Measurements from ENCODE around the gene TLK2.

Gene TLK2

GRCh38 chr17:62628831-62629555, 150.4 kb downstream of the TLK2 start:
- H3K4me3 ChIP-seq (ENCODE audit: control insufficient read depth, low read depth, low read length), result peak overlapping the region; percentile 69
- DNase-seq (ENCODE audit: low read depth), result no peak
- no peak for TF ChIP-seq CTCF (IDR thresholded peaks at IDR 0.05; ENCODE audit: control insufficient read depth, insufficient read depth, low read depth, low read length, missing control alignments)

GRCh38 chr17:62629556-62630364, 151.1 kb downstream of the TLK2 start:
- TF ChIP-seq CTCF (IDR thresholded peaks at IDR 0.05; ENCODE audit: control insufficient read depth, insufficient read depth, low read depth, low read length, missing control alignments), result no peak
- no peak for DNase-seq (ENCODE audit: low read depth)
- H3K4me3 ChIP-seq (ENCODE audit: control insufficient read depth, low read depth, low read length), result peak overlapping the region; percentile 69

DNA sequence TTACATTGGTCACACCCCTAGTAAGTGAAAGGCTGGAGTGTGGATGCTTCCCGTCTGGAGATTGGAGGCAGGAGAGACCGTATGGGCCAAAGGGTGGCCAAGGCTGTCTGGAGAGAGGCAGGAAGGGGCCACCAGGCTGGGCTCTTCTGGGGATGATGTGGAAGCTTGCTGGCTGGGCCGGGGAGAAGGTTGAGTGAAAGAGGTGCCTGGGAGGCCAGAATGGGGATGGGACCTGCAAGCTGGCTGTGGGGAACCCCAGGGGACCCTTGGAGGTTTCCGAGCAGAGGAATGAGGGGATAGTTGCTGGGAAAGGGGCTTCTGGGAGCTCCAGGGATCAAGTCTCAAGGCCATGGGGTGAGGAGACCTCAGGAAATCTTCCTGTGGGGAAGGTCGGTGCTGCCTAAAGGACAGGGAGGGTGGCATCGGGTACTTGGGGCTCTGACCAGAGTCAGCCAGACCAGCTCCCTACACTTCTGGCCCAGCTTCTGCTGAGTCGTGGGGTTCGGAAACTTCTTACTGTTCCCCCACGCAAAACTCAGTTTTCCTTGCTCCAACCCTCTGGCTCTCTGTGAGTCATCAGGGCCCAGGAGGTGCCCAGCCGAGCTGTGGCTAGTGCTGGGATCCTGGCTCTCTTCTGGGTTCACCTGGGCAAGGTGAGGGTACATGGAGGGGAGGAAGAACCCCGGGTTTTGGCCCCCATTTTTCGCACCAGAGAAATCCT, 151.9 kb downstream of the TLK2 start:
- DNase-seq (ENCODE audit: low read depth), result no peak
- TF ChIP-seq CTCF (IDR thresholded peaks at IDR 0.05; ENCODE audit: control insufficient read depth, insufficient read depth, low read depth, low read length, missing control alignments), result no peak
- peak overlapping the region; percentile 69 for H3K4me3 ChIP-seq (ENCODE audit: control insufficient read depth, low read depth, low read length)

- DNase-seq (ENCODE audit: low read depth), result no peak
- no peak for TF ChIP-seq CTCF (IDR thresholded peaks at IDR 0.05; ENCODE audit: control insufficient read depth, insufficient read depth, low read depth, low read length, missing control alignments)
- peak overlapping the region; percentile 69; the same call in 1 of the 2 replicates for H3K4me3 ChIP-seq (ENCODE audit: control insufficient read depth, low read depth, low read length)
Observed at GRCh38 chr17:62631086-62631935, 152.7 kb downstream of the TLK2 start.

GRCh38 chr17:62631936-62632924, 153.6 kb downstream of the TLK2 start:
- no peak for DNase-seq (ENCODE audit: low read depth)
- H3K4me3 ChIP-seq (ENCODE audit: control insufficient read depth, low read depth, low read length), result no peak overlapping the region
- TF ChIP-seq CTCF (IDR thresholded peaks at IDR 0.05; ENCODE audit: control insufficient read depth, insufficient read depth, low read depth, low read length, missing control alignments), result no peak
